ENCODE results near the gene PRELID1.
"Not testable (repeated sequence)": the region's sequence is repeated elsewhere in the genome, so short reads cannot be mapped to it uniquely, and the experiment has no call there.

The PRELID1 gene

GRCh38 chr5:177336603-177337494 is 33.2 kb downstream of the PRELID1 start:
- no peak for DNase-seq

DNA sequence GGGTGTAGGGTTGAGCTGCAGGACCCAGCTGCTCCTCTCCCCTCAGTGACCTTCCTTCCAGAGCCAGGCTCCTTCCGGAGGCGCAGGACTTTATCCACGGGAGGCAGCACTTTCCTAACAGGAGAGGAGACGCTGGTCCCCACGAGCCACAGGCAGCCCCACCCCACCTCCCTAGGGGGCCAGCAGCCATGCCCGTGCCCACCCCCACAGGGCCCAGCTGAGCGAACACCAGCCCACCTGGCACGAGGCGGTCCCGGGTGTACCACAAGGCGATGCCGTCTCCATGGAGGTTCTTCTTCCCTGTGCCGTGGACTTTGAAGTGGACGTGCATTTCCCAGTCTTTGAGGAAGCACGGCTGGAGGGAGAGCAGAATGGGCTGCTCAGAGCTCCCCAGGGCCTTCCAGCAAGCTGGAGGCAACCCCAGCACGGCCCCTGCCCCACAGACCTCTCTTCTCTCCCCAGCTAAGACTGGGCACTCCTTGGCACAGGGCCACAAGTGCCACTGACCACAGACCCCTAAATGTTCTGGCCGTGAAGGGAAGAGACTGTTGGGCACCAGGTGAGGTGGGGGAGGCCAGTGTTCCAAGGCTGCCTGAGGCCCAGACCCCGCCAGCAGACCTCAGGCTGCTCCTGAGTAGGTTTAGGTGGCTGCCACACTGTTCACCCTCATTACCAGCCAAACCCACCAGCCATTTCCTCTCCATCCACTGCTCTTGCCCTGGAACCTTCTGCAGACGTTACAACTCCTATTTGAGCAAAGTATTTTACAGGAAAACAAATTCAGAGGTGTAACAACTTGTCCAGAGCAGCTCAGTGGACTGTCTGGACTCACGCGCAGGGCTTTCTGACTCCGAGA is 34.9 kb downstream of the PRELID1 start:
- no peak for DNase-seq

- no peak for DNase-seq
Observed at GRCh38 chr5:177339107-177339638, 35.6 kb downstream of the PRELID1 start.

GRCh38 chr5:177343000-177343399 is 39.4 kb downstream of the PRELID1 start:
- DNase-seq: not testable (repeated sequence)

- DNase-seq: no peak
Observed at GRCh38 chr5:177343777-177344176, 40.2 kb downstream of the PRELID1 start.

DNA sequence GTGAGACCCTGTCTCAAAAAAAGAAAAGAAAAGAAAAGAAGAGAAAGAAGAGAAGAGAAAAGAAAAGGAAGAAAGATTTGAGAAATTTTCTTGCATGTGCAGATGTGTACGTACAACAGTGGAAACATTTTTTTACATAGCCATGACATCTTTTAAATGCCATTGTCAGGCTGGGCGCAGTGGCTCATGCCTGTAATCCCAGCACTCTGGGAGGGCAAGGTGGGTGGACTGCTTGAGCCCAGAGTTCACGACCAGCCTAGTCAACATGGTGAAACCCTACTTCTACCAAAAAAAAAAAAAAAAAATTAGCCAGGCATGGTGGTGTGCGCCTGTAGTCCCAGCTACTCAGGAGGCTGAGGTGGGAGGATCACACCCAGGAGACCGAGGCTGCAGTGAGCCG is 41.3 kb downstream of the PRELID1 start:
- DNase-seq: no peak

DNA sequence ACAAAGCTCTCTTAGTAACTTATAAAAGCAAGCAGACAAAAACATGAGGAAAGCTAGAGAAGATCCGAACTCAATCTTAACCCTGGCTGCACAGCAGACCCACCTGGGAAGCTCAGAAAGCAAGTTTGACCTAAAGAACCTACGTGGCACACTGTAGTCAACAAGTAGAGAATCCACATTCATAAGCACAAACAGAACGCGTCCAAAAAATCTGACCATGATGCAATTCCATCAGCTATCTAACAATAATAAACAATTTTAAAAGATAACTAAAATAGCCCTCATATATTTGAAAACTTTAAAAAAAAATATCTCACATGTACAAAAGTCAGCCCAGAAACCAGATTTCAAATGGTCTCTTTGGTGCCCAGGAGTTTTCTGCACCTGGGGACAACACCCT is 43.2 kb downstream of the PRELID1 start:
- no peak for DNase-seq

- no peak for DNase-seq
Observed at GRCh38 chr5:177347699-177348098, 44.1 kb downstream of the PRELID1 start.

GRCh38 chr5:177349362-177349647 is 45.7 kb downstream of the PRELID1 start:
- no peak for DNase-seq

DNA sequence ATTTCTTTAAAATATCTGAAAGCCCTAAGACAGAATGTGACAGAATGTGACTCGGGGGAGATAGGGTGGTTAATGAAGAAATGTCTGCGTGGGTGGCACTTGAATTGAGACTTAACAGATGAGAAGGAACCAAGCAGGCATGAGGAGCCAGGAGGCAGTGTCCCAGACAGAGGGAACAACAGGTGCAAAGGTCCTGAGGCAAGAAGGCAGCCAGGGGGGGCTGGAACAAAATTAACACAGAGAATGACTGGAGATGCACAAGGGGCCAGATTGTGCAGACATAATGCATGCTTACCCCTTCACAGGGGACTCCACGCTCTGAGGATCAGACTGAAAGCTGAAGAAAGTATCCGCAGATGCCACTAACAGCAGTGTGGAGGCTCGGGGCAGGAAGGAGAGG is 46.2 kb downstream of the PRELID1 start:
- DNase-seq: no peak

GRCh38 chr5:177350776-177351391 is 47.3 kb downstream of the PRELID1 start:
- DNase-seq: no peak

DNA sequence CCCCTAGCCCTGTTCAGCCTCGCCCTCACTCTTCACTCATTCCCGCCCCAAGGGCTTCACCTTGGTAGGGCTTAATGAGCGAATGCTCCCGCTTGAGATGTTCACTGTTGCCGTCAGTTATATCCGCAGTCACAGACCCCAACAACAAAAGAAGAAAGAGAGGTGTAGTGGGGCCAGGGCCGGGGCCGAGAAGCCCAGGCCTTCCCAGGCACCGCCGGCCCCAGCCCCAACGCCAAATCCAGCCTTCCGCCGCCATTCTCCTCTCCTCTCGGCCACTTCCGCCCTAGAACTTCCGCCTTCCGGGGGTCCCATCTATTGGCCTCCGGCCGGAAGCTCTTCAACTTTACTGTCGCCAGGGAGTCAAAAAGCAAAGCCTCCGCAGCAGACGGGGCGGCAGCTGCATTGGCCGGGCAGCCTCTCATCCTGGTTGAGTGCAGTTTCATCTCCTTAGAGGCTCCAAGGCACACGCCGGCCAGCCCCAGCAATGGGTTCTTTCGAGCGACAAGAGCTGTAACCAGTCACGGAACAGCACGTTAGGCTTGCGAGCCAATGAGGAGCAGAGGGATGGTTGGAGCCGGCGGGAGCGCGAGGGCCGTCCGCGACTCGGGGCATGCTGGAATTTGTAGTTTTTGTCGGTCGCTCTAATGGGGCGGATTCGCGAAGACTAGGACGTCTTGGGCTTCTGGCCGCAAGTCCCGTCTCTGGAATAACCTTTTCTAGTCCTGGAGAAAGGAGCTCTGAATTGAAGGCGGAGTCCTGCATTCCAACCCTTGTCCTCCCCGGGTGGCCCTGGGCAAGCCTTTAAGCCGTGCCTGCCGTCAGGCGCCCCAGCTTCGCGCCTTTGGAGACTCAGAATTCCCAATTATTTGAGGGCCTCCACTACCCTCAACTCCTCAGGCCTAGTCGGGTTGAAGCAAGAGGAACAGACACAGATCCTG is 48.1 kb downstream of the PRELID1 start, which contains the start of gene LMAN2:
TSS of gene LMAN2 (minus strand) at position 277 of the 938 bp plus-strand sequence. CDS start at position 256, 21 bp downstream.
- no peak for DNase-seq

DNA sequence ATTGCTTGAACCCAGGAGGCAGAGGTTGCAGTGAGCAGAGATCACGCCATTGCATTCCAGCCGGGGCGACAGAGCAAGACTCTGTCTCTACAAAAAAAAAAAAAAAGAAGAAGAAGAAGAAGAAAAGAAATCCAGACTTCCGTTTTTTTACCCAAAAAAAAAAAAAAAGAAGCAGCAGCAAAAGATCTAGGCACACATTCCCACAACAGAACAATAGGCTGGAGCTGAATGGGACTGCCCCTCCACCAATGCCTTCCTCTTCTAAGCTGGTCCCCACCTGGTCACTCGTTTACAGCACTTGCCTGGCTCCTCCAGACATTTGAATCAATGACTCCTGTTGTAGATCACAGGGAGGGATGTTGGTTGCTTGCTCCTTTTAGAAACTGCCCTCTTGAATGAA is 49.5 kb downstream of the PRELID1 start:
- no peak for DNase-seq

- DNase-seq: no peak
Observed at GRCh38 chr5:177354256-177354655, 50.7 kb downstream of the PRELID1 start.

- DNase-seq: no peak
Observed at GRCh38 chr5:177354711-177355110, 51.1 kb downstream of the PRELID1 start.

- DNase-seq: no peak
Observed at GRCh38 chr5:177355162-177355867, 51.7 kb downstream of the PRELID1 start.

- no peak for DNase-seq
Observed at GRCh38 chr5:177355868-177356168, 52.2 kb downstream of the PRELID1 start.
